ENCODE data around the gene MFSD12.

Gene MFSD12

GRCh38 chr19:3537438-3538240, 19.7 kb downstream of the MFSD12 start:
- no peaks in the 10 kb centered on the region for H3K4me1 ChIP-seq (ENCODE audit: control insufficient read depth in 1 of 2, insufficient read depth in 2 of 2, low read length in 2 of 2)
- H3K27me3 ChIP-seq (ENCODE audit: control insufficient read depth in 1 of 2, insufficient read depth in 2 of 2, low read length in 2 of 2), result no peaks in the 10 kb centered on the region
- no peaks in the 10 kb centered on the region for H3K9me3 ChIP-seq (ENCODE audit: control insufficient read depth in 1 of 2, low read length in 2 of 2)
- H3K27ac ChIP-seq (ENCODE audit: low read depth, low read length), result no peak overlapping the region
- H3K4me3 ChIP-seq (ENCODE audit: low read depth in 1 of 2, low read length in 2 of 2), result no peak overlapping the region
- peaks cover 18 to 38% of the 10 kb centered on the region in 2 donors for H3K36me3 ChIP-seq (ENCODE audit: control insufficient read depth in 1 of 2, insufficient read depth in 2 of 2, low read length in 2 of 2)
- no peak overlapping the region for H3K9ac ChIP-seq (ENCODE audit: low read depth in 1 of 2, low read length in 2 of 2)

- H3K4me3 ChIP-seq (ENCODE audit: low read depth in 1 of 2, low read length in 2 of 2), result no peak overlapping the region
- no peaks in the 10 kb centered on the region for H3K4me1 ChIP-seq (ENCODE audit: control insufficient read depth in 1 of 2, insufficient read depth in 2 of 2, low read length in 2 of 2)
- no peak overlapping the region for H3K27ac ChIP-seq (ENCODE audit: low read depth, low read length)
- H3K27me3 ChIP-seq (ENCODE audit: control insufficient read depth in 1 of 2, insufficient read depth in 2 of 2, low read length in 2 of 2), result no peaks in the 10 kb centered on the region
- no peaks in the 10 kb centered on the region for H3K9me3 ChIP-seq (ENCODE audit: control insufficient read depth in 1 of 2, low read length in 2 of 2)
- peaks cover 20 to 44% of the 10 kb centered on the region in 2 donors for H3K36me3 ChIP-seq (ENCODE audit: control insufficient read depth in 1 of 2, insufficient read depth in 2 of 2, low read length in 2 of 2)
- H3K9ac ChIP-seq (ENCODE audit: low read depth in 1 of 2, low read length in 2 of 2), result no peak overlapping the region
Observed at GRCh38 chr19:3537101-3537437, 20.3 kb downstream of the MFSD12 start.

- H3K9me3 ChIP-seq (ENCODE audit: control insufficient read depth in 1 of 2, low read length in 2 of 2), result no peaks in the 10 kb centered on the region
- no peaks in the 10 kb centered on the region for H3K27me3 ChIP-seq (ENCODE audit: control insufficient read depth in 1 of 2, insufficient read depth in 2 of 2, low read length in 2 of 2)
- H3K4me3 ChIP-seq (ENCODE audit: low read depth in 1 of 2, low read length in 2 of 2), result no peak overlapping the region
- H3K9ac ChIP-seq (ENCODE audit: low read depth in 1 of 2, low read length in 2 of 2), result no peak overlapping the region
- H3K36me3 ChIP-seq (ENCODE audit: control insufficient read depth in 1 of 2, insufficient read depth in 2 of 2, low read length in 2 of 2), result peaks cover 25 to 49% of the 10 kb centered on the region in 2 donors
- H3K4me1 ChIP-seq (ENCODE audit: control insufficient read depth in 1 of 2, insufficient read depth in 2 of 2, low read length in 2 of 2), result no peaks in the 10 kb centered on the region
- no peak overlapping the region for H3K27ac ChIP-seq (ENCODE audit: low read depth, low read length)
Observed at GRCh38 chr19:3536429-3537100, 20.8 kb downstream of the MFSD12 start.

GRCh38 chr19:3535981-3536380, 21.4 kb downstream of the MFSD12 start:
- Histone ChIP-seq H3K4me3 (ENCODE audit: low read depth in 1 of 2, low read length in 2 of 2) (no peak overlapping the region), H3K4me1 (ENCODE audit: control insufficient read depth in 1 of 2, insufficient read depth in 2 of 2, low read length in 2 of 2) (no peaks in the 10 kb centered on the region), H3K9ac (ENCODE audit: low read depth in 1 of 2, low read length in 2 of 2) (no peak overlapping the region), H3K9me3 (ENCODE audit: control insufficient read depth in 1 of 2, low read length in 2 of 2) (no peaks in the 10 kb centered on the region), H3K27me3 (ENCODE audit: control insufficient read depth in 1 of 2, insufficient read depth in 2 of 2, low read length in 2 of 2) (no peaks in the 10 kb centered on the region), H3K36me3 (ENCODE audit: control insufficient read depth in 1 of 2, insufficient read depth in 2 of 2, low read length in 2 of 2) (peaks cover 27 to 54% of the 10 kb centered on the region in 2 donors), H3K27ac (ENCODE audit: low read depth, low read length) (no peak overlapping the region)

- no peak overlapping the region for H3K9ac ChIP-seq (ENCODE audit: low read depth in 1 of 2, low read length in 2 of 2)
- no peaks in the 10 kb centered on the region for H3K9me3 ChIP-seq (ENCODE audit: control insufficient read depth in 1 of 2, low read length in 2 of 2)
- H3K4me3 ChIP-seq (ENCODE audit: low read depth in 1 of 2, low read length in 2 of 2), result no peak overlapping the region
- H3K27me3 ChIP-seq (ENCODE audit: control insufficient read depth in 1 of 2, insufficient read depth in 2 of 2, low read length in 2 of 2), result no peaks in the 10 kb centered on the region
- H3K4me1 ChIP-seq (ENCODE audit: control insufficient read depth in 1 of 2, insufficient read depth in 2 of 2, low read length in 2 of 2), result no peaks in the 10 kb centered on the region
- no peak overlapping the region for H3K27ac ChIP-seq (ENCODE audit: low read depth, low read length)
- peaks cover 27 to 59% of the 10 kb centered on the region in 2 donors for H3K36me3 ChIP-seq (ENCODE audit: control insufficient read depth in 1 of 2, insufficient read depth in 2 of 2, low read length in 2 of 2)
Observed at GRCh38 chr19:3535563-3535965, 21.8 kb downstream of the MFSD12 start.

GRCh38 chr19:3535235-3535535, 22.2 kb downstream of the MFSD12 start:
- Histone ChIP-seq H3K4me1 (ENCODE audit: control insufficient read depth in 1 of 2, insufficient read depth in 2 of 2, low read length in 2 of 2) (no peaks in the 10 kb centered on the region), H3K36me3 (ENCODE audit: control insufficient read depth in 1 of 2, insufficient read depth in 2 of 2, low read length in 2 of 2) (peaks cover 27 to 62% of the 10 kb centered on the region in 2 donors), H3K9ac (ENCODE audit: low read depth in 1 of 2, low read length in 2 of 2) (no peak overlapping the region), H3K4me3 (ENCODE audit: low read depth in 1 of 2, low read length in 2 of 2) (no peak overlapping the region), H3K9me3 (ENCODE audit: control insufficient read depth in 1 of 2, low read length in 2 of 2) (no peaks in the 10 kb centered on the region), H3K27me3 (ENCODE audit: control insufficient read depth in 1 of 2, insufficient read depth in 2 of 2, low read length in 2 of 2) (no peaks in the 10 kb centered on the region), H3K27ac (ENCODE audit: low read depth, low read length) (no peak overlapping the region)

GRCh38 chr19:3534375-3535234, 22.8 kb downstream of the MFSD12 start:
- Histone ChIP-seq H3K4me1 (ENCODE audit: control insufficient read depth in 1 of 2, insufficient read depth in 2 of 2, low read length in 2 of 2) (no peaks in the 10 kb centered on the region), H3K9me3 (ENCODE audit: control insufficient read depth in 1 of 2, low read length in 2 of 2) (no peaks in the 10 kb centered on the region), H3K36me3 (ENCODE audit: control insufficient read depth in 1 of 2, insufficient read depth in 2 of 2, low read length in 2 of 2) (peaks cover 27 to 63% of the 10 kb centered on the region in 2 donors), H3K27me3 (ENCODE audit: control insufficient read depth in 1 of 2, insufficient read depth in 2 of 2, low read length in 2 of 2) (no peaks in the 10 kb centered on the region), H3K9ac (ENCODE audit: low read depth in 1 of 2, low read length in 2 of 2) (no peak overlapping the region), H3K27ac (ENCODE audit: low read depth, low read length) (no peak overlapping the region), H3K4me3 (ENCODE audit: low read depth in 1 of 2, low read length in 2 of 2) (no peak overlapping the region)

- H3K9ac ChIP-seq (ENCODE audit: low read depth in 1 of 2, low read length in 2 of 2), result no peak overlapping the region
- H3K36me3 ChIP-seq (ENCODE audit: control insufficient read depth in 1 of 2, insufficient read depth in 2 of 2, low read length in 2 of 2), result peaks cover 27 to 65% of the 10 kb centered on the region in 2 donors
- no peak overlapping the region for H3K27ac ChIP-seq (ENCODE audit: low read depth, low read length)
- no peaks in the 10 kb centered on the region for H3K4me1 ChIP-seq (ENCODE audit: control insufficient read depth in 1 of 2, insufficient read depth in 2 of 2, low read length in 2 of 2)
- no peaks in the 10 kb centered on the region for H3K27me3 ChIP-seq (ENCODE audit: control insufficient read depth in 1 of 2, insufficient read depth in 2 of 2, low read length in 2 of 2)
- no peaks in the 10 kb centered on the region for H3K9me3 ChIP-seq (ENCODE audit: control insufficient read depth in 1 of 2, low read length in 2 of 2)
- no peak overlapping the region for H3K4me3 ChIP-seq (ENCODE audit: low read depth in 1 of 2, low read length in 2 of 2)
Observed at GRCh38 chr19:3533563-3534216, 23.7 kb downstream of the MFSD12 start.

GRCh38 chr19:3533033-3533432, 24.4 kb downstream of the MFSD12 start:
- Histone ChIP-seq H3K27me3 (ENCODE audit: control insufficient read depth in 1 of 2, insufficient read depth in 2 of 2, low read length in 2 of 2) (no peaks in the 10 kb centered on the region), H3K4me3 (ENCODE audit: low read depth in 1 of 2, low read length in 2 of 2) (no peak overlapping the region), H3K9ac (ENCODE audit: low read depth in 1 of 2, low read length in 2 of 2) (no peak overlapping the region), H3K36me3 (ENCODE audit: control insufficient read depth in 1 of 2, insufficient read depth in 2 of 2, low read length in 2 of 2) (peaks cover 29 to 67% of the 10 kb centered on the region in 2 donors), H3K27ac (ENCODE audit: low read depth, low read length) (no peak overlapping the region), H3K9me3 (ENCODE audit: control insufficient read depth in 1 of 2, low read length in 2 of 2) (no peaks in the 10 kb centered on the region), H3K4me1 (ENCODE audit: control insufficient read depth in 1 of 2, insufficient read depth in 2 of 2, low read length in 2 of 2) (no peaks in the 10 kb centered on the region)

Measured in duodenal mucosa (tissue), 2 donors.